SH-SY5Y (cell line): ENCODE measurements around the gene YBX2.

ENCODE experiments used
- GATA2 ChIP-seq: IDR thresholded peaks from 2 replicates; pipeline ENCODE4 v1.6.1; 2011; ENCODE audit warnings: mild to moderate bottlenecking, low read depth, low read length
- GATA3 ChIP-seq: IDR thresholded peaks from 2 replicates; pipeline ENCODE4 v1.6.1; 2011; ENCODE audit warnings: low read depth, mild to moderate bottlenecking, low read length, moderate library complexity

DNA sequence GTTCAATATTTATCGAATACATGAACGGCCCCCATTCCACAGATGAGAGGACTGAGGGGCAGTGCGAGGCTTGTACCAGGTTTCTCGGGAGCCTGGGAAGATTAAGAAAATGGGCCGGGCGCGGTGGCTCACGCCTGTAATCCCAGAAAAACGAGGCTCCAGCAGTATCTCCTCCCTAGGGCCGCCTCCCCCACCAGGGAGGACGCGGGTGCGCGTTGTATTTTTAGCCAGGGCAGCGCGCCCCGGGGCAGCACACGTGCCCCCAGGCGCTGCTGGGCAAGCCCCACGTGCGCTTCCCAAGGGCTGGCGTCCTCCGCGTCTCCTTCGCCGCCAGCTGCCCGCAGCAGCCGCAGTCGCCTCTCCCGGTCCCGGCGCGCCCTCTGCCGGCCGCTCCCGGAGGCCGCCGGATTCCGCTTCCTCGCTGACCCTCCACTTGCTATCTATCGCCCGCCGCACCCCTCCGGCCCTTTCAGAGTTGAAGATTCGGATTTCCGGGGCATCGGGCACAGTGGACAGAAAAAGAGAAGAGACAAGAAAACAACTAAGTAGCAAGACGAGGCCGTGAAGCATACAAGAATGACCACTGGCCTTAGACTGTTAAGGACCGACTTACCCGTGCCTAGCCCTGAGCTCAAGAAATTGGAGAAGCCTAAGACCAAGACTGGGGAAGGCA, 1.9 kb upstream of the YBX2 start:
- TF ChIP-seq GATA3, result no peak
- TF ChIP-seq GATA2, result no peak
